DND-41 (cell line): Measurements from ENCODE around the gene DNAH11.

ENCODE experiments used
- ATAC-seq: fragments of 200-7000 bp; cut with Tn5 transposase; 3 replicates; pipeline ENCODE4 v1.9.1; 2021; ENCODE audit warnings: low read depth; ENCODE audit not compliant: insufficient read depth
- DNase-seq: peaks from one replicate; pipeline ENCODE4 v3.0.0-alpha.2; 2020
- H2AFZ ChIP-seq: 2 replicates; pipeline ENCODE4 v1.6.0; 2012; ENCODE audit warnings: low read depth, low read length
- H3K27ac ChIP-seq: 2 replicates; pipeline ENCODE4 v1.5.1; 2012; ENCODE audit warnings: low read length, inconsistent platforms
- H3K27me3 ChIP-seq: fragments of 200-600 bp; sonication (generic); 2 replicates; pipeline ENCODE4 v1.6.0; 2012; ENCODE audit warnings: low read length, mild to moderate bottlenecking, inconsistent platforms; ENCODE audit not compliant: insufficient read depth, poor library complexity
- H3K36me3 ChIP-seq: 2 replicates; pipeline ENCODE4 v1.5.1; 2012; ENCODE audit warnings: low read length, inconsistent platforms; ENCODE audit not compliant: insufficient read depth
- H3K4me1 ChIP-seq: 2 replicates; pipeline ENCODE4 v1.5.1; 2012; ENCODE audit warnings: mild to moderate bottlenecking, low read length; ENCODE audit not compliant: insufficient read depth
- H3K4me2 ChIP-seq: 2 replicates; pipeline ENCODE4 v1.6.0; 2012; ENCODE audit warnings: mild to moderate bottlenecking, moderate library complexity, low read length, inconsistent platforms; ENCODE audit not compliant: insufficient read depth
- H3K4me3 ChIP-seq, 2 experiments: fragments of 200-600 bp in 1 of 2; shearing (Covaris generic) in 1 of 2; 2 replicates each; pipeline ENCODE4 v1.5.1; 2012 to 2016; ENCODE audit warnings: inconsistent platforms in 2 of 2, low read length in 2 of 2, mild to moderate bottlenecking in 2 of 2, low read depth in 1 of 2, moderate library complexity in 1 of 2
- H3K79me2 ChIP-seq: 2 replicates; pipeline ENCODE4 v1.6.0; 2012; ENCODE audit warnings: low read length, inconsistent platforms; ENCODE audit not compliant: insufficient read depth
- H3K9ac ChIP-seq: 2 replicates; pipeline ENCODE4 v1.6.0; 2012; ENCODE audit warnings: low read depth, mild to moderate bottlenecking, inconsistent platforms, low read length, moderate library complexity
- H3K9me3 ChIP-seq: 2 replicates; pipeline ENCODE4 v1.5.1; 2012; ENCODE audit warnings: low read length, moderate library complexity, mild to moderate bottlenecking, inconsistent platforms; ENCODE audit not compliant: insufficient read depth, severe bottlenecking
- H4K20me1 ChIP-seq: 2 replicates; pipeline ENCODE4 v1.6.0; 2012; ENCODE audit warnings: low read length; ENCODE audit not compliant: insufficient read depth
- EZH2 ChIP-seq: IDR thresholded peaks from 3 replicates; pipeline ENCODE4 v1.6.1; 2012; ENCODE audit warnings: borderline replicate concordance, low read depth, mild to moderate bottlenecking, moderate library complexity, low read length, inconsistent platforms; ENCODE audit not compliant: severe bottlenecking
- TF ChIP-seq, protein P1 (sequence below): IDR thresholded peaks from 2 replicates; pipeline ENCODE4 v1.5.1; 2012; ENCODE audit warnings: borderline replicate concordance, low read length, moderate library complexity, mild to moderate bottlenecking; ENCODE audit not compliant: poor library complexity, severe bottlenecking; ENCODE audit errors: extremely low read depth

The DNAH11 gene

DNA sequence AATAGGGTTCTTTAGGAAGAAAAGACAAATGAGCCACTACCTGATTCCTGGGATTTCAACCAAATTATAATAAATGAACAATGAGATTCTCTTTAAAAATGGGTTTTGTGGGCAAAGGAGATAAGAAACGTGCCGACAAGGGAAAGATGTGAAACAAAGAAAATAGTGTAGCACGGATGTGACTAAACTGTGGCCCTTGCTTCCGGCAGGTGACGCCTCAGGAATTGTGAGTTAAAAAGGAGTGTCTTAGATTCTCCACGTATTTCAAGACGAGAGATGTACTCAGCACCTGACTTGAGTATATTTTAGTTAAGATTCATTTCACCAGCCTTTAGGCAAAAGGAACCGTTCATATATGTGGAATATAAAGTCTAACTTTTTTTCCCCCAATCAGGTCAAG is 75.9 kb downstream of the DNAH11 start:
- Histone ChIP-seq H3K79me2 (no peaks in the 10 kb centered on the region), H3K4me2 (no peak overlapping the region), H2AFZ (no peak overlapping the region), H3K27ac (no peak overlapping the region), H3K4me3 (no peak overlapping the region), H4K20me1 (no peaks in the 10 kb centered on the region), H3K9ac (no peak overlapping the region), H3K4me1 (no peaks in the 10 kb centered on the region), H3K9me3 (no peaks in the 10 kb centered on the region), H3K27me3 (peaks cover 6% of the 10 kb centered on the region), H3K36me3 (no peaks in the 10 kb centered on the region)
- ATAC-seq, result no peak
- no peak for DNase-seq
- no peak for TF ChIP-seq EZH2
- TF ChIP-seq, protein P1, sequence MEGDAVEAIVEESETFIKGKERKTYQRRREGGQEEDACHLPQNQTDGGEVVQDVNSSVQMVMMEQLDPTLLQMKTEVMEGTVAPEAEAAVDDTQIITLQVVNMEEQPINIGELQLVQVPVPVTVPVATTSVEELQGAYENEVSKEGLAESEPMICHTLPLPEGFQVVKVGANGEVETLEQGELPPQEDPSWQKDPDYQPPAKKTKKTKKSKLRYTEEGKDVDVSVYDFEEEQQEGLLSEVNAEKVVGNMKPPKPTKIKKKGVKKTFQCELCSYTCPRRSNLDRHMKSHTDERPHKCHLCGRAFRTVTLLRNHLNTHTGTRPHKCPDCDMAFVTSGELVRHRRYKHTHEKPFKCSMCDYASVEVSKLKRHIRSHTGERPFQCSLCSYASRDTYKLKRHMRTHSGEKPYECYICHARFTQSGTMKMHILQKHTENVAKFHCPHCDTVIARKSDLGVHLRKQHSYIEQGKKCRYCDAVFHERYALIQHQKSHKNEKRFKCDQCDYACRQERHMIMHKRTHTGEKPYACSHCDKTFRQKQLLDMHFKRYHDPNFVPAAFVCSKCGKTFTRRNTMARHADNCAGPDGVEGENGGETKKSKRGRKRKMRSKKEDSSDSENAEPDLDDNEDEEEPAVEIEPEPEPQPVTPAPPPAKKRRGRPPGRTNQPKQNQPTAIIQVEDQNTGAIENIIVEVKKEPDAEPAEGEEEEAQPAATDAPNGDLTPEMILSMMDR, result no peak

DNA sequence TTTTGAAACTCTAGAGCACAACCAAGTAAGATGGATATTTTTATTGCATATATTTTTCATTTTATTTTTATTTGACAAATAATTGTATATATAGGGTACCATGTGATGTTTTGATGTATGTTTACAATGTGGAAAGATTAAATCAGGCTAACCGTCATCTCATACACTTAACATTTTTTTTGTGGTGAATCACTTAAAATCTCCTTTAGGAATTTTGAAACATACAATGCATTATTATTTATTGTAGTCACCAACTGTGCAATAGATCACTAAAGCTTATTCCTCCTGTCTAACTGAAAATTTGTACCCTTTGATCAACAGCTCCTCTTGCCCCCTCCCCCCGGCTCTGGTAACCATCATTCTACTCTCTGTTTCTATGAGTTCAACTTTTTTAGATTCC is 77.2 kb downstream of the DNAH11 start:
- Histone ChIP-seq H4K20me1 (no peaks in the 10 kb centered on the region), H3K4me1 (no peaks in the 10 kb centered on the region), H2AFZ (no peak overlapping the region), H3K9me3 (no peaks in the 10 kb centered on the region), H3K4me3 (no peak overlapping the region), H3K9ac (no peak overlapping the region), H3K36me3 (no peaks in the 10 kb centered on the region), H3K4me2 (no peak overlapping the region), H3K79me2 (no peaks in the 10 kb centered on the region), H3K27ac (no peak overlapping the region), H3K27me3 (peaks cover 6% of the 10 kb centered on the region)
- TF ChIP-seq, protein P1, result no peak
- TF ChIP-seq EZH2, result no peak
- ATAC-seq (no peak), DNase-seq (no peak)

DNA sequence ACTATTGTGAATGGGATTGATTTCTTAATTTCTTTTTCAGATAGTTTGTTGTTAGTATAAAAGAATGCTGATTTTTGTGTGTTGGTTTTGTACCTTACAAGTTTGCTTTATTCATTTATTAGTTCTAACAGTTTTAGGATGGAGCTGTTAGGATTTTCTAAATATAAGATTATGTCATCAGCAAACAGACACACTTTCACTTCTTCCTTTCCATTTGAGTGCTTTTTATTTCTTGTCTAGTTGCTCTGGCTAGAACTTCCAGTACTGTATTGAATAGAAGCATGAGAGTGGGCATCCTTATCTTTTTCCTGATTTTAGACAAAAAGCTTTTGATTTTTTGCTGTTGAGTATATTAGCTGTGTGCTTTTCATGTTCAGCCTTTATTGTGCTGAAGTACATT is 81.5 kb downstream of the DNAH11 start:
- no peaks in the 10 kb centered on the region for H3K4me1 ChIP-seq
- H3K79me2 ChIP-seq, result no peaks in the 10 kb centered on the region
- no peaks in the 10 kb centered on the region for H3K27me3 ChIP-seq
- no peak overlapping the region for H3K27ac ChIP-seq
- no peaks in the 10 kb centered on the region for H4K20me1 ChIP-seq
- H2AFZ ChIP-seq, result no peak overlapping the region
- TF ChIP-seq, protein P1, result no peak
- no peak for TF ChIP-seq EZH2
- H3K36me3 ChIP-seq, result no peaks in the 10 kb centered on the region
- H3K4me2 ChIP-seq, result no peak overlapping the region
- no peaks in the 10 kb centered on the region for H3K9me3 ChIP-seq
- no peak for ATAC-seq
- no peak for DNase-seq
- H3K4me3 ChIP-seq, result no peak overlapping the region
- no peak overlapping the region for H3K9ac ChIP-seq

DNA sequence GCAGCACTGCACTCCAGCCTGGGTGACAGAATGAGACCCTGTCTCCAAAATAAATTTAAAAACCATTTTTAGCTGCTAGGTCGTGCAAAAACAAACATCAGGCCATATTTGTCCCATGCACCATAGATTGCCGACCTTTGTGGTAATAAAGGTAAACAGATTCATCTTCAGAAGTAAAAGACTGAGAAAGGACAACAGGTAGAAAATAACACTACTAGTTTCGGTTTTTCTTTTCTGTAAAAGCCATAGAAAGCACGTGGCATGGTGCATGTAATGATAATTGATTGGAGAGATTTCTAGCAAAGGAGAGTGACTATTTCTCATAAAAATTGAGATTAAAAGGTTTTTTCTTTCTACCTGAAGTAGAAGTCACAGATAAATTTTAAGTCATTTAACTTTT is 93.9 kb downstream of the DNAH11 start:
- Histone ChIP-seq H3K79me2 (no peaks in the 10 kb centered on the region), H3K36me3 (no peaks in the 10 kb centered on the region), H3K4me3 (no peak overlapping the region), H4K20me1 (no peaks in the 10 kb centered on the region), H2AFZ (no peak overlapping the region), H3K4me1 (no peaks in the 10 kb centered on the region), H3K9ac (no peak overlapping the region), H3K27me3 (no peaks in the 10 kb centered on the region), H3K9me3 (no peaks in the 10 kb centered on the region), H3K27ac (no peak overlapping the region), H3K4me2 (no peak overlapping the region)
- TF ChIP-seq, protein P1, result no peak
- TF ChIP-seq EZH2, result no peak
- ATAC-seq (no peak), DNase-seq (no peak)
